CD4-positive, alpha-beta T cell treated with Interleukin-1 beta for 1 hour (primary cell): ENCODE results near the gene PSORS1C1.
"Not testable (repeated sequence)": the region's sequence is repeated elsewhere in the genome, so short reads cannot be mapped to it uniquely, and the experiment has no call there.

Source experiments
- DNase-seq, 2 donors: peaks; one replicate each; pipeline ENCODE4 v3.0.0-alpha.2; 2020 to 2022

The PSORS1C1 gene, protein sequence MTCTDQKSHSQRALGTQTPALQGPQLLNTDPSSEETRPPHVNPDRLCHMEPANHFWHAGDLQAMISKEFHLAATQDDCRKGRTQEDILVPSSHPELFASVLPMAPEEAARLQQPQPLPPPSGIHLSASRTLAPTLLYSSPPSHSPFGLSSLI

DNA sequence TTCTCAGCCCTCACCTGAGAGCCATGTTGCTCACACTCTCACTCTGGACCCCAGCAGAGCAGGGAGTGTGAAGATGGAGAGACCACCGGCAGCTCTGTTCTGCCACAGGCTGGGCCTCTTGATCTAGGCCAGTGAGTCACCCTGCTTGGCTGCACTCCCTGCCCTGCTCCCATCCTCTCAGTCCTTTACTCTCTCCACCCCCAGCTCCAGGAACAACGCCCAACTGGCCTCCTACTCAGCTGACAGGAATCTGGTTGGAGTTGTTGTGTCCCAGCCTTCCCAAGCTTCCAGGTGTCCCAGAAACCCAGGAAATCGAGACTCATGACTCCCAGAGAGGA is at the start of gene PSORS1C1:
Gene PSORS1C1 (plus strand): TSS at position 260 of the 338 bp plus-strand sequence. CDS start 14,833 bp downstream, outside the sequence.
- no peak for DNase-seq

DNA sequence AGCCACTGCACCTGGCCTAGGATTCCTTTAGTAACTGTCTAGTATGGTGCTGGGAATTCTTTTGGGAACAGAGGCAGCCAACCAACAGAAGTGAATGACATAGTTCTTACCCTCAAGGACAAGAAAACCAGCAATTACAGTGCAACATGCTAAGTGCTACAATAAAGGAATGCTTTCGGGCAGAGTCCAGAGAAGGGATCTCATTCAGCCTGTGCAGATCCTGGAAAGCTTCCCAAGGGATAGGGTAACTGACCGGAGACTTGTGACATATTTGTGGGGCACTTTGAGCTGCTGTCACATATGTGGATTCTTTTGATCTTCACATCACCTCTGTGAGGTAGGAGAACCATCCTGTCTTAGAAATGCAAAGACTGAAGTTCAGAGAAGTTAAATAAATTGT is 49.0 kb upstream of the PSORS1C1 start:
- no peak for DNase-seq

DNA sequence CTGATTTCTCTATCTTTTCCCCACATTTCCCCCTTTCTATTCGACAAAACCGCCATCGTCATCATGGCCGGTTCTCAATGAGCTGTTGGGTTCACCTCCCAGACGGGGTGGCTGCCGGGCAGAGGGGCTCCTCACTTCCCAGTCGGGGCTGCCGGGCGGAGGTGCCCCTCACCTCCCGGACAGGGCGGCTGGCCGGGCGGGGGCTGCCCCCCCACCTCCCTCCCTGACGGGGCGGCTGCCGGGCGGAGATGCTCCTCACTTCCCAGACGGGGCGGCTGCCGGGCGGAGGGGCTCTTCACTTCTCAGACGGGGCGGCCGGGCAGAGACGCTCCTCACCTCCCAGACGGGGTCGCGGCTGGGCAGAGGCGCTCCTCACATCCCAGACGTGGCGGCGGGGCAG is 47.6 kb upstream of the PSORS1C1 start:
- DNase-seq: not testable (repeated sequence)

DNA sequence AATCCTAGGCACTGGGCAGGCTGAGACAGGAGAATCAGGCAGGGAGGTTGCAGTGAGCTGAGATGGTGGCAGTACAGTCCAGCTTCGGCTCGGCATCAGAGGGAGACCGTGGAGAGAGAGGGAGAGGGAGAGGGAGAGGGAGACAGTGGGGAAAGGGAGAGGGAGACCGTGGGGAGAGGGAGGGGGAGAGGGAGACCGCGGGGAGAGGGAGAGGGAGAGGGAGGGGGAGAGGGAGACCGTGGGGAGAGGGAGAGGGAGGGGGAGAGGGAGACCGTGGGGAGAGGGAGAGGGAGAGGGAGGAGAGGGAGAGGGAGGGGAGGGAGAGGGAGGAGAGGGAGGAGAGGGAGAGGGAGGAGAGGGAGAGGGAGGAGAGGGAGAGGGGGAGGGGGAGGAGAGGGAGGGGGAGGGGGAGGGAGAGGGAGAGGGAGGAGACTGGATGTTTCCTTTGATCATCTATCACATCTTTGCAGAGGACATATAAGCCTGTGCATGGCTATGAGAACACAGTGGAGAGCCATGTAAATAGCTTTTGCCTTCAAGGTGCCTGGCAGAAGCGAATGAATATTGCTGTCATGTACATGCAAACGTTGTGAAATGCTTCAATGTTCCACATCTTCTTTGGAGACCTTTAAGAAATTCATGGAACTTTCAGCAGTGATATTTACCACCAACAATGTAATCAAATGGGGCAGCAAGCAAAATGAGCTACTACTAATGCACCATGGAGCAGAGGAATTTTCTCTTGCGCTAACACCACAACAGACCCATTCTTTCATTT is 46.5 kb upstream of the PSORS1C1 start:
- not testable (repeated sequence) for DNase-seq

DNA sequence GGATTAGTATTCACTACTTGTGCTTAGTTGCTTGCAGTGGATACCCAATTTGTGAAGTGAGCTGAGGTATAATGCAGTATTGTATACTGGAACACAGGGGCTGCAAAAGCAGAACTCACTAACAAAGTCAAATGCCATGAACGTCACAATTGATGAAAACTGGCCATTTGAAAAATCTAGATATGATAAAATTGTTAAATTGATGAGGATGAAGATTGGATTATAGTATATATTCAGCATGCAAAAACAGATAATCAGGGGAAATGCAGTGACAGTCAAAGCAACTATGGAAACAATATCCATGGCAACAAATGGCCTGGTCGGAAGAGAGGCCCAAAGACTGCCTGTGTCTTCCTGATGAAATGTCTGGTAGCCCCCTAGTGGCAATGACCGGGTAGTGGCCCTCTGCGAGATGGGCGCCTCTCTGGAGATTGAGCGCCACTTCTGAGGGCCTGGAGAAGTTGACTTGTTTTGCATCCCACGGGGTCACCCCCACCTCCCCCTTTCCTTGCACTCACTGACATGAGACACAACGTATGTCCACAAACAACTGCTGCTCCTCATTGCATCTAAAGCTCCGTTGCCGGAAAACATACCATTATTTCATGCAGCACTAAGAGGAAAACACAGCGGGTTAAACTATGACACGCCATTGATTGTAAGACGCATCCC is 45.8 kb upstream of the PSORS1C1 start:
- peak; percentile 60 to 69 for DNase-seq

DNA sequence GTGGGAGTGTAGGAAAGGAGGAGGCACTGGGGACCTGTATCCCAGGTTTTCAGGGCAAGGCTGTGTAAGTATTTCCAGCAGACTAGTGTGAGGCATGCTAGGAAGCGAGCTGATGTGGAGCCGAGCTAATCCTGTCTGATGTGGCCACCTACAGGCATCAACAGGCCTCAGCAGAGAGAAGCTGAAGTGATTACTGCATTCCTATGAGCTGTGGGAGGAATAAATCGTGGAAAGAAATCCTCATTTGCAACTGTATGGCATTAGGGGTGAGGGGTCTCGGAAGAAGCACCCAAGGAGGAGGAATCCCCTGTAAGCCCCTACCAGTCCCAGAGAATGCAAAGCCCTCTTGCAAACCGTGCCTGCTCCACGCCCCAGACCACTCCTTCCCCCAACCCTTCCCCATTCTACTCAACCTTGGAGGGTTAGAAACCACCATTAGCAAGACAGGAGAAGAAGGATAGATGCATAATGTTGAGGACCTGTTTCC is 43.8 kb upstream of the PSORS1C1 start:
- DNase-seq: no peak

DNA sequence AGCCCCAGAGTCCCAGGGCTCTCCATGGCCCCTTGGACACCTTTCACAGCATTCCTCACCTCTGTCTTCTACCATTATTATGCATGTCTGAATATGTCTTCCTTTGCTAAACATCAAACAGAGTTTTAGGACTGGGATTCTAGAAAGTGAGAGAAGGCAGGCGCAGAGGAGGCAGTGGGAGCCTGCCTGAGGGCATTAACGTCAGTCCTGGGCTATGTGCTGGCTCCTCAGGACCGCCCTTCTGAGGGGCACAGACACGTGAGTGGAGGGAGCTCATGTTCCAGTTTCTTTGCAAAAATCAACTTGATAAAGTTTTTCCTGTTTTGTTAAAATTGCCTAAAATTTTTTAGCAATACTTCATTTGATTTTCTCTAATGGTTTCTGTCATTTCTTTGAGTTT is 40.2 kb upstream of the PSORS1C1 start:
- DNase-seq: no peak

DNA sequence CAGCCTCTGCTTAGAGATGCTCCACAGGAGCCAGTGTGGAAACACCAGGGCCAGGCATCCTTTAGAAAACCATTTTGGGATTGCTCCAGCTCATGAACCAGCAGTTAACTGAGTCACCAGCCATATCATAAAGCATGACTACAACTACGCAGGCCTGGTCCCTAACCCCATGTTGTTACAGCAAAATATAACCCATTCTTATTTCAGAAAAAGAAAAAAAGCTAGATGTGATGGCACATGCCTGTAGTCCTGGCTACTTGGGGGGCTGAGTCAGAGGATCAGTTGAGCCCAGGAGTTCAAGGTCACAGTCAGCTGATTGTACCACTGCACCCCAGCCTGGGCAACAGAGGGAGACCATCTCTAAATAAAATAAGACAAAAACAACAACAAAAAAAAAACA is 39.1 kb upstream of the PSORS1C1 start:
- no peak for DNase-seq

DNA sequence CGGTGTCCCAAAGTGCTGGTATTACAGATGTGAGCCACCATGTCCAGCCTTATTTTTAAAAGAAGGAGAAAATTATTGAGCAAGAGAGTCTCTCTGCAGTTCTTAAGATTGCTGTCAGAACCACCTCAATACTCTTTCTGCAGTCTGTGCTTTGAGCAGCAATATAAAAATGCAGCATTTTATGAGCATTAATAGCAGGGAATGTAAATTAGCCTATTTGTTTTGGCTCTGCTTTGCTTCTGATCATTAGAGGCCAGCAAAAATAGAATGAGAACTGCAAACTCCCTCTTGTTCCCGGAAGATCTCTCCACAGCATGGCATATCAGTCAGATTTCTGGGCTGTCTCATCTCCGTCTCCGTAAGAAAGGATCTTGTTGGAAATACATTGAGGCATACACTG is 38.0 kb upstream of the PSORS1C1 start:
- DNase-seq: no peak

DNA sequence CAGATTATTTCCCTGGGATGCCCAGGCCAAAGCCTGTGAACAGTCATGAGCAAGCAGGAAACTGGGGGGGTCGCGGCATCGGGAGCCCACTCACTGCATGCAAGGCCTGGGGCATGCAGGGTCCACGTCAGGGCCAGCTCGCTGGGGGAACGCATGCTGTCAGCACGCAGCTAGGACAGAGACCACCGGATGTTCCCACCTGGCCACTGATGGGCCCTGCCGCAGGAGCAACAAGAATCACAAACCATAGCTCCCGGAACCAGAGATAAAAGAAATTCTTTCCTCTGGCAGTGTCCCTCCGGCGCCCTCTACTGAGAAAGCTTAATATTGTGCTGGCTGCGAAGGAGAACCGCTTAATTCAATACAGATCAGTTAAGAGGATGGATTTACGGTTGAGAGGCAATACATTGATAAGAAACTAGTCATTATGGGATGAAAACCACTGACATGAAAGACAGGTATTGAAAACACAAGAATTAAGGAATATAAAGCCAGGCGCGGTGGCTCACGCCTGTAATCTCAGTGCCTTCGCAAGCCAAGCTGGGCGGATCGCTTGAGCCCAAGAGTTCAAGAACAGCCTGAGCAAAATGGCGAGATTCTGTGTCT is 34.8 kb upstream of the PSORS1C1 start:
- DNase-seq: peak; percentile 64 to 75

DNA sequence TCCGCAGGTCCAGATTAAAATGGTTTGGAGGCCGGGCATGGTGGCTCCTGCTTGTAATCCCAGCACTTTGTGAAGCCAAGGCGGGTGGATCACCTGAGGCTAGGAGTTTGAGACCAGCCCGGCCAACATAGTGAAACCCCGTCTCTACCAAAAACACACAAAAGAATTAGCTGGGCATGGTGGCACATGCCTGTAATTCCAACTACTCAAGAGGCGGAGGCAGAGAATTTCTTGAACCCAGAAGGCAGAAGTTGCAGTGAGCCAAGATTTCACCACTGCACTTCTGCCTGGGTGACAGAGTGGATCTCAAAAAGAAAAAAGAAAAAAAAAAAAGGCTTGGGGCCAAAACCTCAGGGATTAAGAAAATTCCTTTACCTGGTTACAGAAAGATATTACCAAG is 32.7 kb upstream of the PSORS1C1 start:
- no peak for DNase-seq

DNA sequence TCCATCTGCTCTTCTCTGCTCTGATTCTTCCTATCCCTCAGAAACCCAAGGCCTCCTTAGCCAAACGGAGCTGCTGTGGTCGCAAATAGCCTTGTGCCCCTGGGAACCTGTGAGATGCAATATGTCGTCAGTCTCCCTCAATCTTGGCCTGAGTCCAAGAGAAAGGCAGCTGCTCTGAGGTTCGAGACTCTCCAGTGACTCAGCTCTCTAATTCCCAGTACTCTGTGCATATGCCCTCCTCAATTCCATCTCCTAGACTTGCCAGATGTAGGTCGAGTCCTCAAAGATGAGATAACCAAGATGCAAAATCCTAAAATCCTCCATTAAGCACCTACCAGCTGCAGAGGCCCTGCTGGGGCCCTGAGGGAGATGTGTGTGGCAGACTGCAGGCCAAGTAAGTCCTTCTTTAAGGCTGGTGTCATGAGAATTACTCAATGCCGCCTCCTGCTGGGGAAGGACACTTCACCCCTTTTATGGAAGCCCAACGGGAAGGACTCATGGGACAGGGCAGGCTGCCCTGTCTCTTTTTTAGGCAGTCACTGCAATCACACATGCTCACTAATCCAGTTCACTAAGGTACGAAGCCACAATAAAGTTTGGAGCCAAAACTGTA is 30.8 kb upstream of the PSORS1C1 start:
- DNase-seq: peak; percentile 23 to 41

DNA sequence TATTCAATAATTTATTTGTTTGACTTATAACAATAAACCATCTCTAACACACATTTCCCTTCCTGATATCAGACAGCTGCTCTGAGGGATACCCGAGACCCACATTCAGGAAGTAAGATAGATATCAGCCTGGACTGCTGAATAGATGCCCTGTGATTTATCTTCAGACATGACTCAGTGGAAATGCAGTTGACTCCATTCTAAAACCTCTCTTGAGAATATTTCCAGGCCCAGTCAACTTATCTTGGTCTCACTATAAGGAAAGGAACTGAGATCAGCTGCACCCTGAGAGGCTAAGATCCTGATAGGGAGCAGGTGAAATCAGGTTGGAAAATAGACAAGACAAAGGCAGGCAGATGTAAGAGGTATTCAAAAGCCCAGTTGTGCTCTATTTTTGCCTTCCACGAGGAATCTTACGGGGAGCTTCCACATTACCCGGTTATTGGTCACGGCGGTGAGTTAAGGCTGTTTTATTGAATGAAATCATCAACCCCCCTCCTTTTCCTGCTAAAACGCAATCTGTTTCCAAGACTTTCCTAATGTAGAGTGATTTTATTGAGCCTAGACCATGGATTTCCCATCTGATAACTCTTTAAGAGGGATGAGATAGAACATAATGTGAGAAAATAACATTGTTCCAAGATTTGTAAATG is 27.7 kb upstream of the PSORS1C1 start:
- DNase-seq: no peak

DNA sequence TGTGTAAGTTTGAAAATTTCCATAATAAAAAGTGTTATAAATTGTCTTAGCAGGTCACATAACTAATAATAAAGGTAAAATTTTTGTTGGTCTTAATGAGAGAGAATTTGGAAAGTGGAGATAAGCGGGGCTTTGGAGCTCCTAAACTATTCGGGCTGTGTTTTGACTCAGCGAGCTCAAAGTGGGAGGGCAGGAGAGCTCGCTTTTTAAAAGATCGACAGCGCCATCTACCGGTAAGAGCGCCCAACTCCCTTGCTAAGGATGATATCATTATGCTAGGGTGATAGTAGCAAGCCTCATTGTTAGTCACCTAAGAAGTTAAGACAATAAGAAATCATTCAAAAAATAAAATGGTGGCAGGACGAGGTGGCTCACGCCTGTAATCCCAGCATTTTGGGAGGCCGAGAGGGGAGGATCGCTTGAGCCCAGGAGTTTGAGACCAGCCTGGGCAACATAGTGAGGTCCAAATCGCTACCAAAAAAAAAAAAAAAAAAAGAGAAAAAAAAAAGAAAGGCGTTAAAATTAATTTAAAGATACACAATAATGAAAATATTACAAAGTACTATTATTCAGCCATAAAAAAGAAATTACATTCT is 27.0 kb upstream of the PSORS1C1 start:
- DNase-seq: peak; percentile 82 to 83

DNA sequence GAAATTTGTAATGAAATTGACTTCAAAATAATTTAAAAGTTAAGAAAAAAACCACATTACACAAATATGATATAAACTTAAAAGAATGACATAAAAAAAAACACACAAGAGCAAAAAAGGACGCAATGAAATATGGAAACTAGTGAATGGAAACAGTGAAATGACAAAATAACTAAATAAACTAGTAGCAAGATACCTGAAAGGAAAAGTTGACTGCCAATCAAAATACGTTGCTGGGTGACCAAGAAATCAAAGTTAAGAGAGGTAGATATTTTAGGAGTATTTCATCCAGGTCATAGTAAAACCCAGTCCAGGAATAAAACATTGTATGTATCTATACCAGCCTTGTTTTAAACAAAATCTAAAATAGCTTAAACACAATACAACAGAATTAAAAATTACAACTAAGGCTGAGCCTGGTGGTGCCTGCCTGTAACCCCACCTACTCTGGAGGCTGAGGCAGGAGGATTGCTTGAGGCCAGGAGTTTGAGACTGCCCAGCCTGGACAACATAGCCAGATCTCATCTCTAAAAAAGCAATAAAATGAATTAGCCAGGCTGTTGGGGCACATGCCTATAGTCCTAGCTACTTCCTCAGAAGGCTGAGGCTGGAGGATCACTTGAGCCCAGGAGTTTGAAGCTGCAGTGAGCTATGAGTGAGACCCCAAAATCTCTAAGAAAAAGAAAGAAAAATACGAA is 24.2 kb upstream of the PSORS1C1 start:
- DNase-seq: no peak

DNA sequence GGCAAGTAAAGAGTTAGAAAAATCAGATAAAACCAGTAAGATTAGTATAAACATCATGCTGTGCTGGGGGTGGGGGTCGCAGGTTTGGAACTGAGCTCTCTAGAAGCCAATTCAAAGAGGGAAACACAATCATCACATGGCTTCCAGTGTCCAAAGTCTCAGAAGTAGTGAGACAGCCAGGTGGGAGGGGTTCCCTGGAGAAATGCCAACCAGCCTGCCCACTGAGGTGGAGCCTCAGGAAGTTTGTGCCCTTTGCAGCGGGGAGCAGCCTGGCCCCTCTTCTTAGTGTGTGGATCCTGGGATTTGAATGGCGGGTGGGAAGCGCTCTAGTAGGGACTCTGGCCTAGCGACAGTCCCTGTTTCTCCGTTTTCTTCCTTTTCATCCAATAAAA is 23.6 kb upstream of the PSORS1C1 start:
- DNase-seq: no peak

DNA sequence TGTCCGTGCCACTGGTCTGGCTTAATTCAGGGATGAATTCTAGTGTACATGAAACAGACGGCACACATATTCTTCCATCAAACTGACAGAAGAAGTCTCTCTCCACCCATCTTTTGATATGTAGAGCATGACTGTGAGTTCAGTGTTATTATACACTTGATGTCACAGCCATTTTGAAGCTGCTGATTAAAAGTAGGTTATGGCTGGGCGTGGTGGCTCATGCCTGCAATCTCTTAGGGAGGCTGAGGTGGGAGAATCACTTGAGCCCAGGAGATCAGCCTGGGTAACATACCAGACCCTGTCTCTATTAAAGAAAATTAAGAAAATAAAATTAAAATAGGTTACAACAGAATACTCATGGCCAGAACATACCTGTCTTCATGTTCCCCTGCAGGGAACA is 22.9 kb upstream of the PSORS1C1 start:
- no peak for DNase-seq

DNA sequence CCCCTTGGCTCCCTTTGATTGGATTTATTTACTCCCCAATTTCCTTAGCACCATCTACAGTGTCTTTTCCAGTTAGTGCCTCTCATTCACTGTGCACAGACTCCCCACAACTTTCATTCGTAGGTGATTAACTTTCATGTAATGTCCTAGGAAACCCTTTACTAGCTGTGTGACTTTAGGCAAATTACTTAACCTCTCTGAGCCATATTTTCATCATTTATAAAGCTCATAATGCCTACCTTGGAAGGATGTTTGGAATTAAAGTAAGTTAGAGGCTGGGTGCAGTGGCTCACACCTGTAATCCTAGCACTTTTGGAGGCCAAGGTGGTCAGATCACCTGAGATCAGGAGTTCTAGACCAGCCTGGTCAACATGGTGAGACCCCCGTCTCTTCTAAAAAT is 22.4 kb upstream of the PSORS1C1 start:
- DNase-seq: no peak

DNA sequence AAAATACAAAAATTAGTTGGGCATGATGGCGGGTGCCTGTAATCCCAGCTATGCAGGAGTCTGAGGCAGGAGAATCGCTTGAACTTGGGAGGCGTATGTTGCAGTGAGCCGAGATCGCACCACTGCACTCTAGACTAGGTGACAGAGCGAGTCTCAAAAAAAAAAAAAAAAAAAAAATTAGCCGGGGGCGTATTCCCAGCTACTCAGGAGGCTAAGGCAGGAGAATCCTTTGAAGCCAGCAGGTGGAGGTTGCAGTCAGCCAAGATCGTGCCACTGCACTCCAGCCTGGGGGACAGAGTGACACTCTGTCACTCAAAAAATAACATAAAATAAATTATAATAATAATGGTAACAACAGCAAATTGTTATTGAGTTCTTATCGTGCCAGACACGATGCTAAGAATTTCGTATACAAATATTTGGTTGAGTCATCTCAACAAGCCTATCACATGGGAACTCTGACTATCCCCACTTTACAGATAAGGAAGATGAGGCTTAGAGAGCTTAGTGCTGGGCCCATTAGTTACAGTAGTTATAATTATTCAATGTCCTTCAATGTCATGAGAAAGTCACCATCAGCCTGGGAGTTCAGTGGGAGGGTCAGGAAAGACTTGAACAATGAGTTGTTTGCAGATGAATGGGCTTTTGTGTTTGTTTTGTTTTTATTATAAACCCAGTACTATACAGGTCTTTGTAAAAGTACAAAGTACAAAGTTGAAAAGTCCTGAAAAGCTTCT is 21.7 kb upstream of the PSORS1C1 start:
- no peak for DNase-seq

DNA sequence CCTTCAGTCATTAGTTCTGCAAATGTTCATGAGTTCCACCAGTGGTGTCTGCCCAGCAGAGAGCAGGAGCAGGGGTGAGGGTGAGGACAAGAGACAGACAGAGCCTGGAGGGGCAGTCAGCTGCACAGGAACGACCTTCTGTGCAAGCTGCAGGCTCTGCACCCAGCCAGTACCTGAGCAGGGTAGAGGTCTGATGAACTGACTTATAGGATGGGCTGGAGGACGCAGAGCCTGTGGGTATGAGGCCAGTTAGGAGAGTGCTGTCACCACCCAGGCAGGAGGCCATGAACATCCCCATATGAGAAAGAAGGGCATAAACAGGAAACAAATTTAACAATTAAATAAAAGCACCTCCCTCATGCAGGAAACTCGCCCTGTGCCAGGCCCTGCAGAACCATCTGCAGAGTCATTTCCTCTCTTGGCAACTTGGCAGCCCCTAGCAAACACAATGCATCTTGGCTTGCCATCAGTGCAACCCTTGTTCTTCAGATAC is 20.2 kb upstream of the PSORS1C1 start:
- peak; percentile 30 to 43 for DNase-seq

DNA sequence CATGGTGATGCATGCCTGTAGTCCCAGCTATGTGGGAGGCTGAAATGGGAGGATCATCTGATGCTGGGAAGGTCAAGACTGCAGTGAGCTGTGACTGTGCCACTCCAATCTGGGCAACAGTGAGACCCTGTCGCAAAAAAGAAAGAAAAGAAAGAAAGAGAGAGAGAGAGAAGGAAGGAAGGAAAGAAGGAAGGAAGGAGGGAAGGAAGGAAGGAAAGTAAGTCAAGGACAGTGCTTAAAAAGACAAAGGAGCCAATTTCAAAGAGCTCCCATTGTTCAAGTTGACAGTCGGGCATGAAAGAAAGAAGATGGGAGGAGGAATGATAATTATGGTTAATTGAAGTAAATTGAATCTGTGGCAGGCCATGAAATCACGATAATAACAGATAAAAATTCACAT is 18.4 kb upstream of the PSORS1C1 start:
- no peak for DNase-seq
